Stimulated activated CD4-positive, alpha-beta T cell treated with anti-CD3 and anti-CD28 coated beads, Interleukin-2, amount 100 ng/mL, for 4 hours (primary cell): Measurements from ENCODE around the gene BACE1.
"Not testable (repeated sequence)": the region's sequence is repeated elsewhere in the genome, so short reads cannot be mapped to it uniquely, and the experiment has no call there.

ENCODE experiments used
- DNase-seq: peaks from one replicate; pipeline ENCODE4 v3.0.0-alpha.2; 2020; ENCODE audit warnings: low read depth

BACE1 gene

DNA sequence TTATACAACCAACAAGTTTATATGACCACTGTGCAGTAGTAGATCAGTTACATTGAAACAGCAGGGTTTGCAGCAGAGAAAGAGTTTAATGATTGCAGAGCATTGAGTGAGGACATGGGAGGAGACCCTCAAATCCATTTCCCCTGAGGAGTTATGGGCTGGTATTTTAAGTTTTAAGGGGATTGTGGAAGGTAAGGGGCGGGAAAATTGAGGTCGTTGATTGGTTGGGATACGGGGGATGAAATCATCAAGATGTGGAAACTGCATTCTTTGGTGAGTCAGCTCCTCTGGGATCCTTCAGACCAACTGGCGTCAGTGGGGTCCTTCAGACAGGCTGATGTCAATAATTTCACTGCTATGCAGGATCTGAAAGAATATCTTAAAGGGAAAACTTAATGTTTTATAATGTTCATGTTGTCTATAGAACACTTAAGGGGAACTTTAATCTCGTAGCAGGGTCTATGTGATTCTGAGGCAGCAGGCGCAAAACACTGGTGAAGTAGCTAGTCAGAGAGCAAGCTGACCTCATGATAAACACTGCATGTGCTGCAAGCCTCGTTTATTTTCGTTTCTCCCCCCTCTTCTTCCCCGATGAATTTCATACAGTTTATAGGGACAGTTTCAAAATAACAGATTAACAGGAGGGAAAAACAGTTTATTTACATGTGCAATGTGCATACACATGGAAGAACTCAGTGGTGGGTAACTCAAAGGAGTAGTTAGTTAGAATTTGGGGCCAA is 42.3 kb downstream of the BACE1 start:
- no peak for DNase-seq

GRCh38 chr11:117272175-117272574 is 43.9 kb downstream of the BACE1 start:
- not testable (repeated sequence) for DNase-seq

DNA sequence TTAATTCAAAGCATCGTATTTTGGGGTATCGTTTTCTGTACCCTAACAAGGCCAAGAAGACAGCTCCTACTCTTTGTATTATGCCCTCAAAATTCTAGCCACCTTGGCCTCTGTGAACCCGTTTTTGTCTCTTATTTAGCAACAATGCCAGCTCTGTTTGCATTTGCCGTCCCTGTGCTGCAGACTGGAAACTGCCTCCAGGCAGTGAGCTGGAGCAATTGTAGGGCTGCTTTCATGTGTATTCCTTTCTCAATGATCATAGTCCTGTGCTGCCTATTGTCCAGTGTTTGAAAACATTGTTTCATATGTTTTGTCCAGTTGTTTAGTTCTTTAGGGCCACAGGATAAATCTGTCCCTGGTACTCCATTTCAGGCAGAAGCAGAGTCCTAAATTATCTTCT is 44.8 kb downstream of the BACE1 start:
- DNase-seq: no peak

DNA sequence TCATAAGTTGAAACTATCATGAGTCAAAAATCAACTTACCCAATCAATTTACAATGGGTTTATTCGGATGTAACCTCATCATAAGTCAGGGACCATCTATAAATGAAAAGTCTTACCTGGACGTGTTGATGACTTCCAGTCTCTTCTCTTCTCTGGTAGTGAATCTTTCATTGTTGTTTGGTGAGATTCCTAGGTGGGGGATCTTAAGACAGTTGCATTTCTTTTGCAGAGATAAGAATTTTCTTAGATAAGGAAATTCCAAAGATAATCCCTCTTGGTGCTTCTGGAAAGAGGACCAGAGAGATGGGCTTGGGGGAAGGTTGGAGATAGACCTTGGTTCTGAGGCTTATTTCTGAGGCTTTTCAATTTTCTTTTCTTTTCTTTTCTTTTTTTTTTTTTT is 46.2 kb downstream of the BACE1 start:
- no peak for DNase-seq

DNA sequence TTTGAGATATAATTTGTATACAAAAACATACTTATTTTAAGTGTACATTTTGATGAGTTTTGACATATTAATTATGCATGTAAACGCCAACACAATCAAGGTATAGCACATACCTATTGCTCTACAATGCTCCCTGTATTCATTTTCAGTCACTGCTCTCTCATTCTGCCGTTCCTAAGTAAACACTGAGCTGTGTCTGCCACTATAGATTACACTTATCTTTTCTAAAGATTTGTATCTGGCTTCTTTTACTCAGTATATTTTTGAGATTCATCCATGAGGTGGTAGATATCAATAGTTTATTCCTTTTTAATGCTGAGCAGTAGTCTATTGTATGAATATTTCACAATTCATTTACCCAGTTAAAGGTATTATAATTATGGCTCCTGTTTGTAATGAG is 50.3 kb downstream of the BACE1 start:
- DNase-seq: no peak

DNA sequence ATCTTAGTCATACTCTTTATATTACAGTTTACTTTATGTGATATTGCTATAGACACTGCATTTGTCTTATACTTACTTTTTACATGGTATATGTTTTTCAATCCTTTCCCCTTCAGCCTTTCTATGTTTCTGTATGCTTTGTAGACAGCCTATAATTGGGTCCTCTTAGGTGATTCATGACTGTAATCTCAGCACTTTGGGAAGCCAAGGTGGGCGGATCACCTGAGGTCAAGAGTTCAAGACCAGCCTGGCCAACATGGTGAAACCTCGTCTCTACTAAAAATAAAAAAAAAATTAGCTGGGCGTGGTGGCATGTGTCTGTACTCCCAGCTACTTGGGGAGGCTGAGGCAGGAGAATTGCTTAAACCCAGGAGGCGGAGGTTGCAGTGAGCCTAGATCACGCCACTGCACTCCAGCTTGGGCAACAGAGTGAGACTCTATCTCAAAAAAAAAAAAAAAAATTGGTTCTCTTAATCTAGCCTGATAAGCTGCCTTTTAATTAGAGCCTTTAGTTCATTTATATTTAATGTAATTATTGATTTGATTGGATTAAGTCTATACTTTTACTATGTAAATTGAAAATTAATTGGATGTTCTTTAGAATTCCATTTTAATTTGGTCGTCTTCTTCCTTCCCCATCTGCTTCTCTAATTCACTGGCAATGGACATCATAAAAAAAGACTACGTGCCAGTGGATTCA is 51.3 kb downstream of the BACE1 start:
- DNase-seq: not testable (repeated sequence)

- DNase-seq: no peak
Measured at GRCh38 chr11:117259417-117259816, 56.6 kb downstream of the BACE1 start.

- DNase-seq: no peak
Measured at GRCh38 chr11:117258576-117258975, 57.5 kb downstream of the BACE1 start.

GRCh38 chr11:117256573-117256972 is 59.5 kb downstream of the BACE1 start:
- DNase-seq: no peak

GRCh38 chr11:117255966-117256365 is 60.1 kb downstream of the BACE1 start:
- no peak for DNase-seq

GRCh38 chr11:117251506-117251905 is 64.5 kb downstream of the BACE1 start:
- DNase-seq: no peak

DNA sequence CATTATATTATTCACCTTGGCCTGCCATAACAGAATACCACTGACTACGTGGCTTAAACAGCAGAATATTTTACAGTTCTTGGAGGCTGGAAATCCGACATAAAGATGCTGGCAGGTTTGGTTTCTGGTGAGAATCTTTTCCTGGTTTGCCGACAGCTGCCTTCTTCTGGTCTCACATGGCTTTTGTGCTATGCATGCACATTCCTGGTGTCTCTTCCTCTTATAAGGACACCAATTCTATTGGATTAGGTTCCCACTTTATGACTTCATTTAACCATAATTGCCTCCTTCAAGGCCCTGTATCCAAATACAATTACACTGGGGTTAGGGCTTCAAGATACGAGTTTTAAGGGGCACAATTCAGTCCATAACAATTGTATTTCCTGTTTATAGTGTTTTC is 66.5 kb downstream of the BACE1 start:
- no peak for DNase-seq

DNA sequence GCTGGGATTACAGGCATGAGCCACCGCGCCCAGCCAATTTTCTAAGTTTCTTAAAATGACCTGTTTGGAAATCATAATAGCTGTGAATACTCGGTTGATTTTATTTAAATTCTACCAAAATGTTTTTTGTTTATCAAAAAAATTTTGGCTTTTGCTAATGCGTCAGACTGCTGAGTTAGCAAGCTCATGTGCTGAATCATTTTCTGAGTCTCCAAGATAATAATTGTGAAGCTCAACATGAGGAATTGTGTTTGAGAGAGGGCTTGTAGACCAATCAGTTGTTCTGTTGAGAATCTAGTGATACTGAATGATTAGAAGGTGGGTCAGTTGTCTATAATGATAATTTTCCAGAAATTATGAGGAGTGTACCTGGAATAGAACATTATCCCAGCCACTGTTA is 67.7 kb downstream of the BACE1 start:
- no peak for DNase-seq

GRCh38 chr11:117239295-117239694 is 76.8 kb downstream of the BACE1 start:
- DNase-seq: no peak

DNA sequence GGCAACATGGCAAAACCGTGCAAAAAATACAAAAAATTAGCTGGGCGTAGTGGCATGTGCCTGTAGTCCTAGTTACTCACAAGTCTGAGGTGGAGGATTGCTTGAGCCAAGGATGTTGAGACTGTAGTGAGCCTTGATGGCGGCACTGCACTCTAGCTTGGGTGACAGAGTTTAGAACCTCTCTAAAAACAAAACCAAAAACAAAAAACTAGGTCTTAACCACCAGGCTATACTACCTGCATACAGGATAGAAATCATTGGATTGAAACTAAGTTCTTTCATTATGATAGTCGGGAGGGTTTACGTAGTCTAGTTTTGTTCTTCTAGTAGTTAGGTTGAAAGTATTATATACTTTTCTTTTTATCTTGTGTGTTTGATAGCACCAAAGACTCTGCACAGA is 77.8 kb downstream of the BACE1 start:
- no peak for DNase-seq
